IPS DF 6.9 (cell line): ENCODE measurements around the gene HOXA10.

ENCODE experiments used
- DNase-seq: peaks from one replicate; pipeline ENCODE4 v3.0.0-alpha.2; 2013; ENCODE audit warnings: low read depth, low spot score
- H3K27ac ChIP-seq: one replicate; pipeline ENCODE4 v1.5.1; 2013; ENCODE audit warnings: low read length, control low read depth
- H3K27me3 ChIP-seq: 2 replicates; pipeline ENCODE4 v1.6.1; 2013; ENCODE audit warnings: mild to moderate bottlenecking, low read length; ENCODE audit not compliant: control insufficient read depth, insufficient read depth
- H3K36me3 ChIP-seq: 2 replicates; pipeline ENCODE4 v1.6.1; 2013; ENCODE audit warnings: low read length; ENCODE audit not compliant: control insufficient read depth, insufficient read depth
- H3K4me1 ChIP-seq: 2 replicates; pipeline ENCODE4 v1.6.1; 2013; ENCODE audit warnings: low read length; ENCODE audit not compliant: control insufficient read depth, insufficient read depth
- H3K4me3 ChIP-seq: 2 replicates; pipeline ENCODE4 v1.5.1; 2013; ENCODE audit warnings: mild to moderate bottlenecking, low read length
- H3K9me3 ChIP-seq: 2 replicates; pipeline ENCODE4 v1.6.1; 2013; ENCODE audit warnings: low read length, inconsistent platforms; ENCODE audit not compliant: control insufficient read depth, insufficient read depth
- WGBS: extraction: QIAGEN DNeasy Blood & Tissue Kit; methylation state at CpG from one replicate; pipeline ENCODE4 v1.1.7; 2013; ENCODE audit warnings: mixed read lengths, missing lambda C conversion rate; ENCODE audit not compliant: insufficient read length, insufficient coverage; 5-methylcytosine and 5-hydroxymethylcytosine counted together

The HOXA10 gene

GRCh38 chr7:27139334-27140125 lies 34.6 kb downstream of the HOXA10 start:
- DNase-seq = no peak
- no peak overlapping the region for H3K27ac ChIP-seq
- H3K4me3 ChIP-seq = no peak overlapping the region
- no peaks in the 10 kb centered on the region for H3K36me3 ChIP-seq
- H3K4me1 ChIP-seq = no peaks in the 10 kb centered on the region; the same call in 1 of the 2 replicates
- no peaks in the 10 kb centered on the region for H3K9me3 ChIP-seq
- peaks cover 97% of the 10 kb centered on the region for H3K27me3 ChIP-seq
- no CpG with 5 or more reads among the region's 53 CpGs for WGBS

GRCh38 chr7:27138985-27139333 lies 35.2 kb downstream of the HOXA10 start:
- Histone ChIP-seq H3K9me3 (no peaks in the 10 kb centered on the region), H3K4me1 (no peaks in the 10 kb centered on the region; the same call in 1 of the 2 replicates), H3K36me3 (no peaks in the 10 kb centered on the region), H3K4me3 (no peak overlapping the region), H3K27ac (no peak overlapping the region), H3K27me3 (peaks cover 97% of the 10 kb centered on the region)
- no peak for DNase-seq
- no CpG with 5 or more reads among the region's 11 CpGs for WGBS

GRCh38 chr7:27138472-27138871 lies 35.6 kb downstream of the HOXA10 start:
- no peaks in the 10 kb centered on the region for H3K9me3 ChIP-seq
- H3K27ac ChIP-seq = no peak overlapping the region
- H3K4me3 ChIP-seq = no peak overlapping the region
- H3K27me3 ChIP-seq = peaks cover 98% of the 10 kb centered on the region
- no peaks in the 10 kb centered on the region; the same call in 1 of the 2 replicates for H3K4me1 ChIP-seq
- DNase-seq = no peak
- no CpG with 5 or more reads among the region's 1 CpG for WGBS
- H3K36me3 ChIP-seq = no peaks in the 10 kb centered on the region

GRCh38 chr7:27137640-27138315 lies 36.3 kb downstream of the HOXA10 start:
- Histone ChIP-seq H3K27ac (no peak overlapping the region), H3K9me3 (no peaks in the 10 kb centered on the region), H3K4me1 (no peaks in the 10 kb centered on the region; the same call in 1 of the 2 replicates), H3K27me3 (peaks cover 98% of the 10 kb centered on the region), H3K4me3 (no peak overlapping the region), H3K36me3 (no peaks in the 10 kb centered on the region)
- no CpG with 5 or more reads among the region's 2 CpGs for WGBS
- DNase-seq = no peak

- DNase-seq = no peak
- Histone ChIP-seq H3K36me3 (no peaks in the 10 kb centered on the region; the same call in 1 of the 2 replicates), H3K9me3 (no peaks in the 10 kb centered on the region), H3K4me1 (no peaks in the 10 kb centered on the region), H3K4me3 (no peak overlapping the region), H3K27me3 (peaks cover 94% of the 10 kb centered on the region), H3K27ac (no peak overlapping the region)
- WGBS = no CpG with 5 or more reads among the region's 2 CpGs
These were observed 39.7 kb downstream of the HOXA10 start for GRCh38 chr7:27134392-27134791.

GRCh38 chr7:27133409-27134231 lies 40.5 kb downstream of the HOXA10 start:
- no CpG with 5 or more reads among the region's 18 CpGs for WGBS
- no peaks in the 10 kb centered on the region for H3K9me3 ChIP-seq
- no peak overlapping the region for H3K4me3 ChIP-seq
- H3K27ac ChIP-seq = no peak overlapping the region
- H3K4me1 ChIP-seq = no peaks in the 10 kb centered on the region
- H3K27me3 ChIP-seq = peaks cover 94% of the 10 kb centered on the region
- no peak for DNase-seq
- no peaks in the 10 kb centered on the region; the same call in 1 of the 2 replicates for H3K36me3 ChIP-seq

GRCh38 chr7:27132978-27133377 lies 41.1 kb downstream of the HOXA10 start:
- Histone ChIP-seq H3K27ac (no peak overlapping the region), H3K4me1 (no peaks in the 10 kb centered on the region), H3K36me3 (no peaks in the 10 kb centered on the region; the same call in 1 of the 2 replicates), H3K4me3 (no peak overlapping the region), H3K27me3 (peaks cover 95% of the 10 kb centered on the region), H3K9me3 (no peaks in the 10 kb centered on the region)
- DNase-seq = no peak
- WGBS = no CpG with 5 or more reads among the region's 6 CpGs

- H3K36me3 ChIP-seq = no peaks in the 10 kb centered on the region; the same call in 1 of the 2 replicates
- no peaks in the 10 kb centered on the region for H3K9me3 ChIP-seq
- no CpG with 5 or more reads among the region's 2 CpGs for WGBS
- no peak overlapping the region for H3K4me3 ChIP-seq
- H3K27ac ChIP-seq = no peak overlapping the region
- H3K4me1 ChIP-seq = no peaks in the 10 kb centered on the region
- H3K27me3 ChIP-seq = peaks cover 95% of the 10 kb centered on the region
- no peak for DNase-seq
These were observed 41.9 kb downstream of the HOXA10 start for GRCh38 chr7:27132214-27132613.

GRCh38 chr7:27131390-27131819 lies 42.7 kb downstream of the HOXA10 start:
- Histone ChIP-seq H3K4me3 (no peak overlapping the region), H3K9me3 (no peaks in the 10 kb centered on the region), H3K4me1 (no peaks in the 10 kb centered on the region), H3K36me3 (no peaks in the 10 kb centered on the region; the same call in 1 of the 2 replicates), H3K27ac (no peak overlapping the region), H3K27me3 (peaks cover 95% of the 10 kb centered on the region)
- WGBS = no CpG with 5 or more reads among the region's 12 CpGs
- no peak for DNase-seq
